ENCODE data around the gene SH3RF2. TPM values are rescaled to one million over a fixed set of nuclear protein-coding genes. Genes with fewer than 3 reads are reported as not detected.

The SH3RF2 gene
- total RNA-seq, 1 donor from 2014 or later = 50.6 TPM

GRCh38 chr5:146068977-146069779 is 132.8 kb downstream of the SH3RF2 start:
- no peak for TF ChIP-seq CTCF (IDR thresholded peaks at IDR 0.05)
- no peak for DNase-seq (ENCODE audit: low spot score in 2 of 2)
- H3K9me3 ChIP-seq = no peaks in the 10 kb centered on the region
- intact Hi-C loops (cut with DNase I) = no loop called here
- H3K36me3 ChIP-seq = no peaks in the 10 kb centered on the region
- H3K4me3 ChIP-seq = no peak overlapping the region
- no peaks in the 10 kb centered on the region for H3K27me3 ChIP-seq
- peaks cover 0 to 10% of the 10 kb centered on the region in 2 donors for H3K4me1 ChIP-seq
- H3K27ac ChIP-seq = no peak overlapping the region

GRCh38 chr5:146069780-146070099 is 133.4 kb downstream of the SH3RF2 start:
- no peak for TF ChIP-seq CTCF (IDR thresholded peaks at IDR 0.05)
- H3K36me3 ChIP-seq = no peaks in the 10 kb centered on the region
- H3K27me3 ChIP-seq = no peaks in the 10 kb centered on the region
- H3K4me3 ChIP-seq = no peak overlapping the region
- H3K4me1 ChIP-seq = peaks cover 0 to 10% of the 10 kb centered on the region in 2 donors
- no peak for DNase-seq (ENCODE audit: low spot score in 2 of 2)
- H3K27ac ChIP-seq = no peak overlapping the region
- intact Hi-C loops (cut with DNase I) = no loop called here
- no peaks in the 10 kb centered on the region for H3K9me3 ChIP-seq

GRCh38 chr5:146070746-146071145 is 134.4 kb downstream of the SH3RF2 start:
- Histone ChIP-seq H3K27me3 (no peaks in the 10 kb centered on the region), H3K4me3 (no peak overlapping the region), H3K4me1 (peaks cover 0 to 10% of the 10 kb centered on the region in 2 donors), H3K9me3 (no peaks in the 10 kb centered on the region), H3K36me3 (no peaks in the 10 kb centered on the region), H3K27ac (no peak overlapping the region)
- TF ChIP-seq CTCF (IDR thresholded peaks at IDR 0.05) = no peak
- intact Hi-C loops (cut with DNase I) = no loop called here
- DNase-seq (ENCODE audit: low spot score in 2 of 2) = no peak

- intact Hi-C loops (cut with DNase I) = no loop called here
- H3K27me3 ChIP-seq = no peaks in the 10 kb centered on the region
- H3K9me3 ChIP-seq = no peaks in the 10 kb centered on the region
- TF ChIP-seq CTCF (IDR thresholded peaks at IDR 0.05) = no peak
- H3K4me3 ChIP-seq = no peak overlapping the region
- no peak for DNase-seq (ENCODE audit: low spot score in 2 of 2)
- H3K4me1 ChIP-seq = peaks cover 0 to 10% of the 10 kb centered on the region in 2 donors
- H3K27ac ChIP-seq = peak overlapping the region; percentile 5 to 34
- H3K36me3 ChIP-seq = no peaks in the 10 kb centered on the region
These were observed 134.8 kb downstream of the SH3RF2 start for GRCh38 chr5:146071171-146071570.

GRCh38 chr5:146072595-146072994 is 136.2 kb downstream of the SH3RF2 start:
- H3K4me1 ChIP-seq = peaks cover 0 to 10% of the 10 kb centered on the region in 2 donors
- no peak for DNase-seq (ENCODE audit: low spot score in 2 of 2)
- intact Hi-C loops (cut with DNase I) = no loop called here
- no peaks in the 10 kb centered on the region for H3K36me3 ChIP-seq
- H3K27ac ChIP-seq = no peak overlapping the region
- H3K9me3 ChIP-seq = no peaks in the 10 kb centered on the region
- TF ChIP-seq CTCF (IDR thresholded peaks at IDR 0.05) = no peak
- no peak overlapping the region for H3K4me3 ChIP-seq
- no peaks in the 10 kb centered on the region for H3K27me3 ChIP-seq
